ENCODE results near the gene CHURC1. TPM values are rescaled to one million over a fixed set of nuclear protein-coding genes. Genes with fewer than 3 reads are reported as not detected.

Gene CHURC1
- total RNA-seq, 1 donor from 2014 or later = 57.9 TPM

GRCh38 chr14:64945431-64946178, 31.4 kb downstream of the CHURC1 start:
- Histone ChIP-seq H3K27me3 (no peaks in the 10 kb centered on the region), H3K36me3 (peaks cover 0 to 8% of the 10 kb centered on the region in 2 donors), H3K27ac (no peak overlapping the region), H3K4me1 (peaks cover 12% of the 10 kb centered on the region), H3K4me3 (no peak overlapping the region), H3K9me3 (no peaks in the 10 kb centered on the region)
- DNase-seq (ENCODE audit: extremely low spot score in 2 of 2) = peak in 1 of 2 donors; percentile 56
- TF ChIP-seq POLR2A (IDR thresholded peaks at IDR 0.05) = no peak
- TF ChIP-seq, protein P1, sequence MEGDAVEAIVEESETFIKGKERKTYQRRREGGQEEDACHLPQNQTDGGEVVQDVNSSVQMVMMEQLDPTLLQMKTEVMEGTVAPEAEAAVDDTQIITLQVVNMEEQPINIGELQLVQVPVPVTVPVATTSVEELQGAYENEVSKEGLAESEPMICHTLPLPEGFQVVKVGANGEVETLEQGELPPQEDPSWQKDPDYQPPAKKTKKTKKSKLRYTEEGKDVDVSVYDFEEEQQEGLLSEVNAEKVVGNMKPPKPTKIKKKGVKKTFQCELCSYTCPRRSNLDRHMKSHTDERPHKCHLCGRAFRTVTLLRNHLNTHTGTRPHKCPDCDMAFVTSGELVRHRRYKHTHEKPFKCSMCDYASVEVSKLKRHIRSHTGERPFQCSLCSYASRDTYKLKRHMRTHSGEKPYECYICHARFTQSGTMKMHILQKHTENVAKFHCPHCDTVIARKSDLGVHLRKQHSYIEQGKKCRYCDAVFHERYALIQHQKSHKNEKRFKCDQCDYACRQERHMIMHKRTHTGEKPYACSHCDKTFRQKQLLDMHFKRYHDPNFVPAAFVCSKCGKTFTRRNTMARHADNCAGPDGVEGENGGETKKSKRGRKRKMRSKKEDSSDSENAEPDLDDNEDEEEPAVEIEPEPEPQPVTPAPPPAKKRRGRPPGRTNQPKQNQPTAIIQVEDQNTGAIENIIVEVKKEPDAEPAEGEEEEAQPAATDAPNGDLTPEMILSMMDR (IDR thresholded peaks at IDR 0.05) = no peak
- no peak for TF ChIP-seq POLR2AphosphoS5 (IDR thresholded peaks at IDR 0.05; ENCODE audit: insufficient read depth in 1 of 2, low read depth in 1 of 2)
- intact Hi-C loops (cut with DNase I) = no loop called here

DNA sequence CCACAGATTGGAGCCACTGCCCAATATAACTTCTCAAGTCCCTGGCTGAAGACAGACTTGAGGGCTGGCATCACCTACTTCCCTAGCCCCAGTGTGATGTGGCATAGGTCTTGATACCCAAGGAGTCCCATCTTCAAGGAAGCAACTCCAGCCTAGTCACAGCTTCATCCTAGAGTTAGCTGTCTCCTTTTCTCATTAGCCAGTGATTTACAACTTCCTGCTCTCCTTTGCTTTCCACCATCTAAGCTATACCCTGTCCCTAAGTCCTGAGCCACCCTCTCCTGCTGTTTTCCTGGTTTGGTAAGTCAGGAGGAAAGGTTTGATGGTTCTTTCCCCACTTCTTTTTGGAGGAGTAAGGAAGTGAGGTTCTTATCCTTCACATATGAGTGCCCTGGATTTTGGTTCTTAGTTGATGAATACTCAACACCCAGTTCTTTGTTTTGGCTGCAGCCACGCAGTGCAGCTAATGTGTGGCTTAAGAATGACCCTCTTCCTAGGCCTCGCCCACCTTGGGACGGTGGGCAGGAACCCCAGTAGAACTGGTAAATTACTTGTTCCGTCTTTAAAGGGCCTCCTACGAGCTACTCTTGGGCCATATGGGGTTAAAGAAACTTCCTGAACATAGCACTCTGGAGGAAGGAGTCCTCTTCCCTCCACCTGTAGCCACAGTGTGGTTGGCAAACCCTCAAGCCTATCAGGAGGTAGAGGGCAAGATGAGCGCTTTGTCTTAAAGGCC, 32.2 kb downstream of the CHURC1 start:
- peaks cover 0 to 13% of the 10 kb centered on the region in 2 donors for H3K36me3 ChIP-seq
- no peak overlapping the region for H3K4me3 ChIP-seq
- H3K27ac ChIP-seq = no peak overlapping the region
- no peaks in the 10 kb centered on the region for H3K9me3 ChIP-seq
- peak in 1 of 2 donors; percentile 69 for DNase-seq (ENCODE audit: extremely low spot score in 2 of 2)
- TF ChIP-seq, protein P1 (IDR thresholded peaks at IDR 0.05) = no peak
- no peak for TF ChIP-seq POLR2A (IDR thresholded peaks at IDR 0.05)
- no peak for TF ChIP-seq POLR2AphosphoS5 (IDR thresholded peaks at IDR 0.05; ENCODE audit: insufficient read depth in 1 of 2, low read depth in 1 of 2)
- peaks cover 12% of the 10 kb centered on the region for H3K4me1 ChIP-seq
- intact Hi-C loops (cut with DNase I) = no loop called here
- H3K27me3 ChIP-seq = no peaks in the 10 kb centered on the region

GRCh38 chr14:64947710-64948611, 33.7 kb downstream of the CHURC1 start:
- peaks cover 0 to 13% of the 10 kb centered on the region in 2 donors for H3K36me3 ChIP-seq
- intact Hi-C loops (cut with DNase I) = no loop called here
- H3K4me1 ChIP-seq = peaks cover 11% of the 10 kb centered on the region
- no peaks in the 10 kb centered on the region for H3K9me3 ChIP-seq
- TF ChIP-seq POLR2AphosphoS5 (IDR thresholded peaks at IDR 0.05; ENCODE audit: insufficient read depth in 1 of 2, low read depth in 1 of 2) (no peak), POLR2A (IDR thresholded peaks at IDR 0.05) (no peak)
- TF ChIP-seq, protein P1 (IDR thresholded peaks at IDR 0.05) = no peak
- no peak overlapping the region for H3K4me3 ChIP-seq
- H3K27me3 ChIP-seq = no peaks in the 10 kb centered on the region
- H3K27ac ChIP-seq = no peak overlapping the region
- peak in 1 of 2 donors; percentile 81 for DNase-seq (ENCODE audit: extremely low spot score in 2 of 2)

GRCh38 chr14:64948612-64949210, 34.5 kb downstream of the CHURC1 start:
- intact Hi-C loops (cut with DNase I) = no loop called here
- H3K27ac ChIP-seq = no peak overlapping the region
- H3K36me3 ChIP-seq = peaks cover 0 to 13% of the 10 kb centered on the region in 2 donors
- H3K27me3 ChIP-seq = no peaks in the 10 kb centered on the region
- TF ChIP-seq POLR2A (IDR thresholded peaks at IDR 0.05) (no peak), POLR2AphosphoS5 (IDR thresholded peaks at IDR 0.05; ENCODE audit: insufficient read depth in 1 of 2, low read depth in 1 of 2) (no peak)
- TF ChIP-seq, protein P1 (IDR thresholded peaks at IDR 0.05) = no peak
- no peak for DNase-seq (ENCODE audit: extremely low spot score in 2 of 2)
- H3K4me3 ChIP-seq = no peak overlapping the region
- H3K9me3 ChIP-seq = no peaks in the 10 kb centered on the region
- peaks cover 4% of the 10 kb centered on the region for H3K4me1 ChIP-seq

All from vagina (tissue), 2 donors.